ENCODE results near the gene DSCAM. TPM values are rescaled to one million over a fixed set of nuclear protein-coding genes. Genes with fewer than 3 reads are reported as not detected.

DSCAM gene
- total and polyA plus RNA-seq, 2 experiments from 2014 or later: 0.23 to 0.42 TPM

- H3K9me3 ChIP-seq (ENCODE audit: low read depth): no peaks in the 10 kb centered on the region
- TF ChIP-seq CTCF (IDR thresholded peaks at IDR 0.05; ENCODE audit: low read depth, low read length): no peak
- peaks cover 64% of the 10 kb centered on the region for H3K27me3 ChIP-seq
- no peaks in the 10 kb centered on the region for H3K36me3 ChIP-seq
- no peak overlapping the region for H3K4me3 ChIP-seq
- DNase-seq (ENCODE audit: low read depth in 1 of 2, low spot score in 1 of 2): no peak
- H3K4me1 ChIP-seq (ENCODE audit: low read depth): no peaks in the 10 kb centered on the region
- no peak overlapping the region for H3K27ac ChIP-seq
These were observed 1.4 kb downstream of the DSCAM start for GRCh38 chr21:40845441-40845995.

GRCh38 chr21:40844935-40845334 lies 2.0 kb downstream of the DSCAM start:
- peaks cover 59% of the 10 kb centered on the region for H3K27me3 ChIP-seq
- no peaks in the 10 kb centered on the region for H3K36me3 ChIP-seq

GRCh38 chr21:40842197-40842552 lies 4.8 kb downstream of the DSCAM start:
- peaks cover 8% of the 10 kb centered on the region for H3K4me1 ChIP-seq (ENCODE audit: low read depth)
- H3K27me3 ChIP-seq: peaks cover 32% of the 10 kb centered on the region
- H3K4me3 ChIP-seq: no peak overlapping the region
- DNase-seq (ENCODE audit: low read depth in 1 of 2, low spot score in 1 of 2): no peak
- no peaks in the 10 kb centered on the region for H3K9me3 ChIP-seq (ENCODE audit: low read depth)
- no peak for TF ChIP-seq CTCF (IDR thresholded peaks at IDR 0.05; ENCODE audit: low read depth, low read length)
- no peaks in the 10 kb centered on the region for H3K36me3 ChIP-seq
- H3K27ac ChIP-seq: no peak overlapping the region

More at GRCh38 chr21:40844935-40845334, 2.0 kb downstream of the DSCAM start:
- no peaks in the 10 kb centered on the region for H3K4me1 ChIP-seq (ENCODE audit: low read depth)
- TF ChIP-seq CTCF (IDR thresholded peaks at IDR 0.05; ENCODE audit: low read depth, low read length): no peak
- H3K27ac ChIP-seq: no peak overlapping the region
- H3K4me3 ChIP-seq: no peak overlapping the region
- no peak for DNase-seq (ENCODE audit: low read depth in 1 of 2, low spot score in 1 of 2)
- H3K9me3 ChIP-seq (ENCODE audit: low read depth): no peaks in the 10 kb centered on the region

GRCh38 chr21:40841524-40842196 lies 5.3 kb downstream of the DSCAM start:
- Histone ChIP-seq H3K4me3 (peak overlapping the region; percentile 55), H3K36me3 (no peaks in the 10 kb centered on the region), H3K27ac (no peak overlapping the region), H3K27me3 (peaks cover 27% of the 10 kb centered on the region), H3K9me3 (ENCODE audit: low read depth) (no peaks in the 10 kb centered on the region), H3K4me1 (ENCODE audit: low read depth) (peaks cover 8% of the 10 kb centered on the region)
- no peak for TF ChIP-seq CTCF (IDR thresholded peaks at IDR 0.05; ENCODE audit: low read depth, low read length)
- peak in 1 of 2 donors; percentile 88 for DNase-seq (ENCODE audit: low read depth in 1 of 2, low spot score in 1 of 2)

- TF ChIP-seq CTCF (IDR thresholded peaks at IDR 0.05; ENCODE audit: low read depth, low read length): no peak
- H3K4me1 ChIP-seq (ENCODE audit: low read depth): peaks cover 8% of the 10 kb centered on the region
- H3K27me3 ChIP-seq: peaks cover 18% of the 10 kb centered on the region
- no peak overlapping the region for H3K4me3 ChIP-seq
- H3K36me3 ChIP-seq: no peaks in the 10 kb centered on the region
- H3K9me3 ChIP-seq (ENCODE audit: low read depth): no peaks in the 10 kb centered on the region
- no peak for DNase-seq (ENCODE audit: low read depth in 1 of 2, low spot score in 1 of 2)
- no peak overlapping the region for H3K27ac ChIP-seq
These were observed 6.4 kb downstream of the DSCAM start for GRCh38 chr21:40840401-40841125.
